Renal cortical epithelial cell (primary cell): ENCODE data around the gene MPHOSPH9. TPM values are rescaled to one million over a fixed set of nuclear protein-coding genes. Genes with fewer than 3 reads are reported as not detected.
"Not testable (repeated sequence)": the region's sequence is repeated elsewhere in the genome, so short reads cannot be mapped to it uniquely, and the experiment has no call there.

Experiments
- DNase-seq: peaks from one replicate; pipeline ENCODE4 v3.0.0-alpha.2; 2011; ENCODE audit warnings: low read depth
- total RNA-seq: library from RNA; depleted of rRNA; stranded (reverse); fragments of >200 nt; gene quantifications from 2 replicates; pipeline ENCODE4 v1.2.3, GENCODE V29; 2014

The MPHOSPH9 gene
- total RNA-seq, 1 donor from 2014 or later = 64.2 TPM

- DNase-seq = no peak
These were observed 7.5 kb downstream of the MPHOSPH9 start for GRCh38 chr12:123225443-123225842.

GRCh38 chr12:123223241-123223668, 9.7 kb downstream of the MPHOSPH9 start:
- DNase-seq = no peak

GRCh38 chr12:123207815-123208214, 25.1 kb downstream of the MPHOSPH9 start:
- DNase-seq = not testable (repeated sequence)

GRCh38 chr12:123206794-123207193, 26.1 kb downstream of the MPHOSPH9 start:
- not testable (repeated sequence) for DNase-seq

GRCh38 chr12:123200414-123200813, 32.5 kb downstream of the MPHOSPH9 start:
- DNase-seq = no peak

GRCh38 chr12:123199936-123200335, 33.0 kb downstream of the MPHOSPH9 start:
- no peak for DNase-seq

GRCh38 chr12:123187637-123188036, 45.3 kb downstream of the MPHOSPH9 start:
- DNase-seq = peak; percentile 6

- DNase-seq = no peak
These were observed 52.8 kb downstream of the MPHOSPH9 start for GRCh38 chr12:123180171-123180570.

GRCh38 chr12:123171967-123172366, 61.0 kb downstream of the MPHOSPH9 start:
- no peak for DNase-seq

GRCh38 chr12:123167329-123167728, 65.6 kb downstream of the MPHOSPH9 start:
- peak; percentile 16 for DNase-seq

GRCh38 chr12:123165537-123165936, 67.4 kb downstream of the MPHOSPH9 start:
- peak; percentile 43 for DNase-seq

- DNase-seq = peak; percentile 95
These were observed 68.2 kb downstream of the MPHOSPH9 start for GRCh38 chr12:123164710-123165261.

- DNase-seq = peak; percentile 96
These were observed 68.7 kb downstream of the MPHOSPH9 start for GRCh38 chr12:123164222-123164621.

- DNase-seq = peak; percentile 78
These were observed 69.7 kb downstream of the MPHOSPH9 start for GRCh38 chr12:123163227-123163626.

- peak; percentile 96 for DNase-seq
These were observed 72.0 kb downstream of the MPHOSPH9 start for GRCh38 chr12:123160801-123161487.

GRCh38 chr12:123153906-123154305, 79.0 kb downstream of the MPHOSPH9 start:
- no peak for DNase-seq

- DNase-seq = no peak
These were observed 80.1 kb downstream of the MPHOSPH9 start for GRCh38 chr12:123152833-123153232.

- DNase-seq = peak; percentile 50
These were observed 81.2 kb downstream of the MPHOSPH9 start for GRCh38 chr12:123151457-123152454.

- DNase-seq = no peak
These were observed 82.0 kb downstream of the MPHOSPH9 start, which contains the start of gene PITPNM2 for GRCh38 chr12:123150744-123151456. Gene PITPNM2, minus strand, starts transcription at chr12:123151090. Its CDS starts 116,500 bp downstream, at chr12:123034590.

- no peak for DNase-seq
These were observed 82.6 kb downstream of the MPHOSPH9 start for GRCh38 chr12:123150275-123150743.
